Measurements from ENCODE around the gene FAM221A. TPM values are rescaled to one million over a fixed set of nuclear protein-coding genes. Genes with fewer than 3 reads are reported as not detected.

FAM221A gene
- total RNA-seq, 1 donor from 2014 or later = 4.7 TPM

DNA sequence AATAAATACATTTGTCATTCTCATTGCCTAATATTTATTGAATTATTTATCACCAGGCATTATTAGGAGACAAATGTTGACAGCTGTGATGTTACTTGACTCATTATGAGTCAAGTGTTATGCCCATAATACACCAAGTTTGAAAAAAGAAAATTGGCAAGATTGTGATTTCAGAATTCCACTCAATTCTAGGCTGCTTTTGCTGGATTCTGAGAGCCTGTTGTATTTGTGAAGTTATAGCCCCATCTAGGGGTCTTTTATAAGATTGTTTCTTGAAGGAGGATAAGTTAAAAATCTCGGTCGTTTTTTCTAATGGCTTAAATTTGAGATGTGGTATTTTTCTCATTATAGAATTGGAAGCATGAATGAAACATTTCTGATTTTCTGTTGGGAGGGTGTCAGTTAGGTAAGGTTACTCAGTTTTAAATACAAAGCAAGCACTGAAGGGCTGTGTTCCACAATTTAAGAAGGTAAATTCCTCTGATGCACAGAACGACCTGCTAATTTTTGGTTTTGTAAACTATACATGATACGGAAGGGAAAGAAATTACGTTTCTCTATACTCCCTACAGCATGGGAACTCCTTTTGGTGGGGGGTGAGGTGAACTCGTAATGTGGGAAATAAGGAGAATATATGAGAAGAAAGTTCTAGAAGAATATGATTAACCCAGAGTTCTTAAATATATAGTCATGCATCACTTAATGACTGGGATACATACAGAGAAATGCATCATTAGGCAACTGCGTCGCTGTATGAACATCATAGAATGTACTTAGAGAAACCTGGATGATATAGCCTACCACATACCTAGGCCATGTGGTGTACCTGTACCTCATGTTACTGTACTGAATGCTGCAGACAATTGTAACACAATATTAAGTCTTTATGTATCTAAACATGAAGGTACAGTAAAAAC is 32.6 kb downstream of the FAM221A start:
- no peak for TF ChIP-seq POLR2AphosphoS5 (IDR thresholded peaks at IDR 0.05; ENCODE audit: insufficient read depth in 1 of 2, low read depth in 1 of 2)
- TF ChIP-seq, protein P1, sequence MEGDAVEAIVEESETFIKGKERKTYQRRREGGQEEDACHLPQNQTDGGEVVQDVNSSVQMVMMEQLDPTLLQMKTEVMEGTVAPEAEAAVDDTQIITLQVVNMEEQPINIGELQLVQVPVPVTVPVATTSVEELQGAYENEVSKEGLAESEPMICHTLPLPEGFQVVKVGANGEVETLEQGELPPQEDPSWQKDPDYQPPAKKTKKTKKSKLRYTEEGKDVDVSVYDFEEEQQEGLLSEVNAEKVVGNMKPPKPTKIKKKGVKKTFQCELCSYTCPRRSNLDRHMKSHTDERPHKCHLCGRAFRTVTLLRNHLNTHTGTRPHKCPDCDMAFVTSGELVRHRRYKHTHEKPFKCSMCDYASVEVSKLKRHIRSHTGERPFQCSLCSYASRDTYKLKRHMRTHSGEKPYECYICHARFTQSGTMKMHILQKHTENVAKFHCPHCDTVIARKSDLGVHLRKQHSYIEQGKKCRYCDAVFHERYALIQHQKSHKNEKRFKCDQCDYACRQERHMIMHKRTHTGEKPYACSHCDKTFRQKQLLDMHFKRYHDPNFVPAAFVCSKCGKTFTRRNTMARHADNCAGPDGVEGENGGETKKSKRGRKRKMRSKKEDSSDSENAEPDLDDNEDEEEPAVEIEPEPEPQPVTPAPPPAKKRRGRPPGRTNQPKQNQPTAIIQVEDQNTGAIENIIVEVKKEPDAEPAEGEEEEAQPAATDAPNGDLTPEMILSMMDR (IDR thresholded peaks at IDR 0.05) = peak; percentile 25 to 48 (median 44)
- TF ChIP-seq POLR2A (IDR thresholded peaks at IDR 0.05) = no peak
- DNase-seq (ENCODE audit: extremely low spot score in 2 of 2) = no peak
- no peak overlapping the region for H3K27ac ChIP-seq
- no peak overlapping the region for H3K4me3 ChIP-seq
- intact Hi-C loops (cut with DNase I) = loop anchor here (5.0 kb wide), 1 partner anchor 140 kb away; no protein-coding TSS in a partner anchor
- H3K4me1 ChIP-seq = no peaks in the 10 kb centered on the region
- H3K36me3 ChIP-seq = no peaks in the 10 kb centered on the region
- no peaks in the 10 kb centered on the region for H3K9me3 ChIP-seq
- H3K27me3 ChIP-seq = no peaks in the 10 kb centered on the region

DNA sequence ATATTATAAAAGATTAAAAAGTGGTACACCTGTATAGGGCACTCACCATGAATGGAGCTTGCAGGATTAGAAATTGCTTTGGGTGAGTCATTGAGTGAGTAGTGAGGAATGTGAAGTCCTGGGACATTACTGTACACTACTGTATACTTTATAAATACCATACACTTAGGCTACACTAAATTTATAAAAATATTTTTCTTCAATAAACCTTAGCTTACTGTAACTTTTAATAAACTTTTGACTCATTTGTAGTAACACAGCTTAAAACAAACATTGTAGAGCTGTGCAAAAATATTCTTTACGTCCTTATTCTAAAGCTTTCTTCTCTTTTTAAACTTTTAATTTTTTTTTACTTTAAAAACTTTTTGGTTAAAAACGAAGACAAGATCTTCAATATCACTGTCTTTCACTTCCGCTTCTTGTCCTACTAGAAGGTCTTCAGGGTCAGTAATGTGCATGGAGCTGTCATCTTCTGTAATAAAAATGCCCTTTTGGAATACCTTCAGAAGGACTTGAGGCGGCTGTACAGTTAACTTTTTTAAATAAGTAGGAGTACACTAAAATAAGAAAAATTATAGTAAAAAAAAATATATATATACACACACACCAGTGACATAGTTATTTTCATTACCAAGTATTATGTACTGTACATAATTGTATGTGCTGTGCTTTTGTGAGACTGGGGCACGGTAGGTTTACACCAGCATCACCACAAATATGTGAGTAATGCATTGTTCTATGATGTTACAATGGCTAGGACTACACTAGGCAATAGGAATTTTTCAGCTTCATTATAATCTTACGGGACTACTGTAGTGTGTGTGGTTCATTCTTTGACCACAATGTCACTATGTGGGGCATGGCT is 33.5 kb downstream of the FAM221A start:
- H3K36me3 ChIP-seq = no peaks in the 10 kb centered on the region
- no peaks in the 10 kb centered on the region for H3K9me3 ChIP-seq
- TF ChIP-seq POLR2A (IDR thresholded peaks at IDR 0.05) = no peak
- no peak for TF ChIP-seq POLR2AphosphoS5 (IDR thresholded peaks at IDR 0.05; ENCODE audit: insufficient read depth in 1 of 2, low read depth in 1 of 2)
- TF ChIP-seq, protein P1 (IDR thresholded peaks at IDR 0.05) = no peak
- no peak overlapping the region for H3K4me3 ChIP-seq
- H3K4me1 ChIP-seq = no peaks in the 10 kb centered on the region
- no peaks in the 10 kb centered on the region for H3K27me3 ChIP-seq
- DNase-seq (ENCODE audit: extremely low spot score in 2 of 2) = no peak
- intact Hi-C loops (cut with DNase I) = loop anchor here (5.0 kb wide), 1 partner anchor 141 kb away; no protein-coding TSS in a partner anchor
- no peak overlapping the region for H3K27ac ChIP-seq

DNA sequence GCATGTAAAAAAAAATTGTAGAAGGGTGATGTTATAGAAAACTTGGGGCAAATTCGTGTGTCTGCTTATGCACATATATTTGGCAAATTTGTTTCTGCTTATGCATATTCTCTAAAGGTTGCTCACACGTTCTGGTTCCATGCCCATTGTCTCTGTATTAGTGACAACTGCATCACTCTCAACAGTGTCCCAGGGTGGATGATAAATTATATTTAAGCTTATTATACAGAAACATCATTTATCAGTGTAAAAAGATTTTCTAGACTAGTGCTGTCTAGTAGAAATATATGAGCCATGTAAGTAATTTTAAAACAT is 34.1 kb downstream of the FAM221A start:
- TF ChIP-seq POLR2A (IDR thresholded peaks at IDR 0.05) (no peak), POLR2AphosphoS5 (IDR thresholded peaks at IDR 0.05; ENCODE audit: insufficient read depth in 1 of 2, low read depth in 1 of 2) (no peak)
- TF ChIP-seq, protein P1 (IDR thresholded peaks at IDR 0.05) = no peak
- intact Hi-C loops (cut with DNase I) = loop anchor here (5.0 kb wide), 1 partner anchor 142 kb away; no protein-coding TSS in a partner anchor
- no peak for DNase-seq (ENCODE audit: extremely low spot score in 2 of 2)
- H3K27ac ChIP-seq = no peak overlapping the region
- no peaks in the 10 kb centered on the region for H3K36me3 ChIP-seq
- H3K27me3 ChIP-seq = no peaks in the 10 kb centered on the region
- no peak overlapping the region for H3K4me3 ChIP-seq
- H3K9me3 ChIP-seq = no peaks in the 10 kb centered on the region
- H3K4me1 ChIP-seq = no peaks in the 10 kb centered on the region

DNA sequence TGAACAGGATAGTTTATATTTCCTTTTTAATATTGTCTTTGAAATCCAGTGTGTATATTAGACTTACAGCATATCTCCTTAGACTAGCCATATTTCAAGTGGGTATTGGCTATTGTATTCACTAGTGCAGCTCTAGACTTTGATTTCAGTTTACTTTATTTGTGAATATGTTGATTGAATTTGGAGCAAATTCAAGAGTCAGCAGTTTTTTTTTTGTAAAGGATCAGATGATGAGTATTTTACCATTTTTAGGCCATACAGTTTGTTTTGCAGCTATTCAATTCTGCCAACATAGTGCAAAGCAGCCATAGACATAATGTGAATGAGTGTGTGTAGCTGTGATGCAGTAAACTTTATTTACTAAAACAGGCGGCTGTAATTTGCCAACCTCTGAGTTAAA is 34.6 kb downstream of the FAM221A start:
- Histone ChIP-seq H3K27ac (no peak overlapping the region), H3K9me3 (no peaks in the 10 kb centered on the region), H3K4me1 (no peaks in the 10 kb centered on the region), H3K4me3 (no peak overlapping the region), H3K27me3 (no peaks in the 10 kb centered on the region), H3K36me3 (no peaks in the 10 kb centered on the region)
- intact Hi-C loops (cut with DNase I) = loop anchor here (5.0 kb wide), 1 partner anchor 142 kb away; no protein-coding TSS in a partner anchor
- TF ChIP-seq POLR2A (IDR thresholded peaks at IDR 0.05) (no peak), POLR2AphosphoS5 (IDR thresholded peaks at IDR 0.05; ENCODE audit: insufficient read depth in 1 of 2, low read depth in 1 of 2) (no peak)
- TF ChIP-seq, protein P1 (IDR thresholded peaks at IDR 0.05) = no peak
- no peak for DNase-seq (ENCODE audit: extremely low spot score in 2 of 2)

Measured in vagina (tissue), 2 donors.